Colon (tissue), 2 donors: ENCODE data around the gene CCDC188.

ENCODE experiments used
- FAIRE-seq: peaks from 2 replicates; lab custom pipeline; 2012; peaks lifted over from hg19 to GRCh38; lab: Jason Lieb, UNC
- donor health status: control.
- donor health status: control.

CCDC188 gene

DNA sequence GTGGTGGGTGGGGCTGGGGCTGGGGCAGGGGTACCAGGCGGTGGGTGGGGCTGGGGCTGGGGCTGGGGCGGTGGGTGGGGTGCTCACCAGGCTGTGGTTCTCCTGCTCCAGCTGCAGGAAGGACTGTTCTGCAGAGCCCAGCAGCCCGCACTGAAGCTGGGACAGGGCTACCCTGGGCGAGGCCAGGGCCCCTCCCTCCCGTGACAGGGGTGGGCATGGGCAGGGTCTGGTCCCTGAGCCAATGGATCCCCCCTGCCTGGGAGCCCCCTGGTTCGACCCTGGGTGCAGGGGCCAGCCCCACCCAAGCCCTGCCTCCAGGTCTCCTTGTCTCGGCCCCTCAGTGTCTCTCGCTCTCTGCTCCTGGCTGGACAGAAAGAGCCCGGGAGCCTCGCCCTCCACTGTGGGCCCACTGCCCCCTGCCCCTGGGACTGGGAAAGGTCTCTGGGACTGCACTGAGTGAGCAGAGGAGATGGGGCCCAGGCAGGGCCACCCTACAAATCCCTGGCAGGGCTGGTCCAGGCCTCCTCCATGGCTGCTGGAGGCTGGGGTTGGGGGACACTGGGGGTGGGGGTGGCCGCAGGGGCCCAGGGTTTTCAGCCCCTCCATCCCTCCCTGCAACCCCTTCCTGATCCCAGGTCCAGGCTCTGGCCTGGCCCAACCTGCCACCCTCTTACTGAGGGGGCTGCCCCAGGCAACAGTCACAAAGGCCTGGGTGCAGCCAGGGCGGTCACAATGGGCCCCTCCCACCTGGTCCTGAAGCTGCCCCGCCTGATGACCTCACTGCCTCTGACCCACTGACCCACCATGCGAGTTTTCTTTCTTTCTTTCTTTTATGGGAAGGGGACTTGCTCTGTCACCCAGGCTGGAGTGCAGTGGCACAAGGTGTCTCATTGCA, at the start of gene CCDC188:
CCDC188 (minus strand) TSS at position 675 of the 895 bp plus-strand sequence; CDS start at position 606, 69 bp downstream.
- FAIRE-seq = no peak

DNA sequence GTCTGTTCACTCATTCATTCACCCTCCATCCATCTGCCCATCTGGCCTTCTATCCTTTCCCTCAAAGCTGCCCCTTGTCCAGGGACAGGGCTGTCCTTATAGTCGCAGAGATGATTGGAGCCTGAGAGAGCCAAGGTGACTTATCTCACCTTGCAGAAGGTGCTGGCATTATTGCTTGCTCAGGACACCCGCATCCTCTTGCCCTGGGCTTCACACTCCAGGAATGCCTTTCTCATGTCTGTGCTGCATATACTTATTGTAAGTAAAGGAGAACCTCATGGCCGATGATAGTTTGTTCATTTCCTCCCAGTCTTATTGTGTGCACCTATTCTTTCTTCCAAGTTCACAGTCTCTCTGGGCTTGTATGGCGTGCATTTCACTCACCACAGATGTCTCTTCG, 49.1 kb upstream of the CCDC188 start:
- no peak for FAIRE-seq

DNA sequence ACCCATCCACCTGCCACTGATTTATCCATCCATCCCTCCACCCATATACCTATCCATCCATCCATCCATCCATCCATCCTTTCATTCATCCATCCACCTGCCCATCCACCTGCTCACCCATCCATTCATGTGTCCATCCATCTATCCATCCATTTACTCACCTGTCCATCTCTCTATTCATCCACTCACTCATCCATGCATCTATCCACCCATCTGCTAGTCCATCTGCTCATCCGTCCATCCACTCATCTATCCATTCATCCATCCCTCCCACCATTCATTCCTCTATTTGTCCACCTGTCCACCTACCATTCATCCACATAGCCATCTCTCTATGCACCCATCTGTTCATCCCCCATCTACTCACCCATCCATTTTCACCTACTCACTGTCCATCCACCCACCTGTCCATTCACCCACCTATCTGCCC, 48.6 kb upstream of the CCDC188 start:
- FAIRE-seq = no peak

DNA sequence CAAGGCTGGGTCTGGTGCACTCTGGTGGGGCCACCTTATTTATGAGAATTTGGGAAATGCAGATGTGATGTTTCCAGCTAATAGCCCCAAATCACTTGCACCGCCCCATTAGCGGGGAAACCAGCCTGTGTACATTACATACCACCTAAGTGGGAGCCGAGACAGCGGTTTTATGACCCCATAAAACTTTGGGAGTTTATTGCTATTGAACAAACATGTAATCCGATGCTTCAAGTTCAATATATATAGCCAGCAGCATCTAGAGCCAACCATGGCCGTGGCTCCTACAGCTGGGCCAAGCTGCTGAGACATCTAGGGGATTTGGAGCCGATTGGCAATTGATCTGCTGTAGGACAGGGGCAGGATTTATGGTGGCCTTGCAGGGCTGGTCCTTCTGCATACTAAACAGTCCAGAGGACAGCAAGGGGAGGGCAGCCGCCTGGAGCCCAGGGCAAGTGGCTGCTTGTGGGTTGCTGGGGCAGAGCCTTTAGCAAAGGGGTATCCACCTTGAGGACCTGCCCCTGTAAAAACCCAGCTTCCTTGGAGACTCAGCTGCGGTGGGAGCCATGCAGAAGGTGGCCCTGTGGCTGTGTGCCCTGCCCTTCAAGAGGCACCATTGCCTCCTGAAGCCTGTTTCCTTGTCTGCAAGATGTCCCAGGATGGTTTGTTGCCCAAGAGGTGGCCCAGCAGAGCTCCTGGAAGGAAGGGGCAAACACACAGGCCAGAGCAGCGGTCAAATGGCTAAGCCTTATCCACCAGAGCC, 47.9 kb upstream of the CCDC188 start:
- FAIRE-seq = no peak

DNA sequence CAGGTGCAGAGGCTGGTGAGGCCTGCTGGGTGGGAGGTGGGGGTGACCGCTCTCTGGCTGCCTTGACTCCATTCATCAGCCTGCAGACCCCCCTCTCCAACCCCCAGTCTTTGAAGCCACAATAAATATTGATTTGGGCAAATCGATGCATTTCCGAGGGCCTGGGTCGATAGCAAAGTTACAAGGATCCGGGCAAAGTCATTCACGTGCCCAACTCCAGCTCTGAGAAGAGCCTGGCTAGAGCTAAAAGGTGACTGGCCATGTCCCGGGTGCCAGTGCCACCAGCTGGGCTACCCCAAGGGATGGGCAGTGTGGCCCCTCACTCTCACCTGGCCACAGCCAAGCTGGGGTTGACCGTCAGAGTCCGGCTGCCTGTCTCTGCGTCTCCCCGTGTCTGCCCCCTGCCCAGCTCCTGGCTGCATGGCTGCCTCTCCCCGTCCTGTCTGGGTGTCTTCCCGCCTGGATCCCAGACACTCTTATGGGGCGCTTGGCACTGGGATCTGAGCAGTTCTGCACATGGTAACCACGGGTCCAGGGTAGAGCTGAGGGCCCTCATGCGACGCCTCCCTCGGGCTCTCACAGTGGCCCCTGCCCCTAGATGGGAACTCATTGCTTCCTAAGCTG, 46.7 kb upstream of the CCDC188 start:
- FAIRE-seq = no peak

DNA sequence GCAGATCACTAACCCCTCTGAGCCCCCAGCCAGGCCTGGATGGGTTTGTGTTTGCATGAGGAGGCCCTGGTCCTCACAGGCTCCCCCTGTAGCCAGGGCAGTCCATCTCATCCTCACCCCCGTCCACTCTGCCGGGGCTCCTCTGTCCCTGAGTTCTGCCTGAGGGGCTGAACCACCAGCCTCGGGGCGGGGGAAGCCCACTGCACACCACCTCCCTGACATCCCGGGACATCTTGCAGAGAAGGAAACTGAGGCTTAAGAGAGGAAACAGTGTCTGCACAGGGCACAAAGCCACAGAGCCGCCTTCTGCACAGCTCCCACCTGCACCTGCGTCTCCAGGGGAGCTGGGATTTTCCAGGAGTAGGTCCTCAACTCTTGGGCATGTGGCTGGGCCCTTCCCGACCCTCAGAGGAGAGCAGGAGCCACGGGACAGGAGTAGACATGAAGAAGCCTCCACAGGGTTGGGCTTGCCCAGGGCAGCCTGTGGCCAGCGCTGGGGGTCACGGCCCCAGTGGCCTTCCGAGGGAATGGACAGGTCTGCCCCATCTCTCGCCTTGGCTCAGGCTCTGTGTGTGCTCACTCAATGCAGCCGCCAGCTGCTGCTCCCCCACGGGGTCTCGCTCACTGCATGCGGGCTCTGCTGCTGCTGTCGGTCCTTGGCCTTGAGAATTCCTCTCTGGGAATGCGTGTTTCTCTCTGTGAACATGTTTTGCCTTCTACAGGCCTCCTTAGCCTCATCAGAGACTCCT, 45.4 kb upstream of the CCDC188 start:
- no peak for FAIRE-seq

DNA sequence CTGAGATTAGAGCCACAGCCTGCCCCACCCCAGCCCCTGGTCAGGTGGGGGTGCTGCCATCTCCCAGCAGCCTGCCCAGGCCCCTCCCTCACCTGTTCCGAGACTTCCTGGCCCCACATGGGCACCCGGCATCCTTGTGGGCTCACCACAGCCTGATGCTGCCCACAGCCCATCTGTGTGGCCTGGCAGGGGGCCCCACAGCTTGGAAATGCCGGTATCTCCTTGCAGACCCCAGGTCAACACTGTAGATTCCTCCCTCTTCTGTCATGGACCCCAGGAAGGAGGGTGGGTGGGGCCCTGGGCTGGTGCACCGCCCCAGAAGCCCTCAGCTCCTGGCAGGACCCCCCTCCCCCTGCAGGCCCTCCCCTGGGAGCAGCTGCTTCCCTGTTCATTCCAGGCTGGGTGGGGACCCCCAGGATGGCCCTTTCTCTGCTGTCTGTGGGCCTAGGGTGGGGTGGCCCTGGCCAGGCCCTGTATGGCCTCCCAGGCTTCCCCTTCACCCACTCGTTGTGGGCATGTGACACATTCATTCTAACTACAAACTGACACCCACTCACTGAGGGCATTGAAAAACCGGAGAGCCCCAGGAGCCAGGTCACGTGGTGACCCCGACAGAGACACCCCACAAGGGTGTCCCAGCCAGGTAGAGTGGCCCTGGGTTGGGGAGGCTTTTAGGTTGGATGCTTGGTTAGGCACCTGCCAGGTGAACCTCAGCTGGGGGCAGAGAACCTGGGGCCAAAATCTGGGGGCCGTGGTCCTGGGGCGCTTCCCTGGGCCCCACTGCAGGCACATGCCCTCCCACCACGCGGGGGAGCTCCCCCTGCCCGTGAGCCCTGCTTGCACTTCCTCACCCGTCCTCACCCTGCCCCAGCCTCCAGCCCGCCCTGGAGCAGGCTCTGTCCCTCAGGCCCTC, 44.1 kb upstream of the CCDC188 start:
- FAIRE-seq = no peak

DNA sequence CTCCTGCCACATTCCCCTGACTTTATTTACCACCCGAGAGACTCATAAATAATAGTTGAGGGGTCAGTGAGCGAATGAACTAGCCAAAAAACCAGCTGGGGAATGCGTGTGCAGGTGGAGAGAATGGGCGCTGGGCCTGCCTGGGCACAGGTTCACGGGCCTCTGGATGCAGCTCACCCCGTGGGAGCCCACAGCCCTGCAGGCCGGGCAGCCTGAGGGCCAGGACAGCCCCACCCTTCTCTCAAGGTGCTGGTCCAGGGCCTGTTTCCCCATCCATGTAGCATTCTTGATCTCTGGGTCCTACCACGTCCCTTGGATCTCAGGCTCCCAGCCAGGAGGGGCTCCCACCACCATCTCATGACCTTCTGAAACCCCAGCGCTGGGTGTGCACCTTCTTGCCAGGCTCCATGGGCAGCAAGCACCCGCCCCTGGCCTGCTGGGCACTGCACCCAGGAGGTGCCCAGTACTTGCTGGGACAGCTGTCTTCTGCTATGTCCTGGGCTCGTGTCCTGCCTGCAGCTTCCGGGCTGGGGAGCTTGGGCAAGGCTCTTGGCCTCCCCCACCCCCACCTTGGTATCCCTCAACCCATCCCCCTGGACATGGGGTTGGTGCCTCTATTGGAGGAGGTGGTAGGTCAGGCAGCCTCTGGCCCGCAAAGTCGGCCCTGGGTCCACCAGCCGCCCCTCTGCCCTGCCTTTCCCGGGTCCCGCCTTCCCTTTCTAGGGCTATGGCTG, 43.1 kb upstream of the CCDC188 start:
- no peak for FAIRE-seq

DNA sequence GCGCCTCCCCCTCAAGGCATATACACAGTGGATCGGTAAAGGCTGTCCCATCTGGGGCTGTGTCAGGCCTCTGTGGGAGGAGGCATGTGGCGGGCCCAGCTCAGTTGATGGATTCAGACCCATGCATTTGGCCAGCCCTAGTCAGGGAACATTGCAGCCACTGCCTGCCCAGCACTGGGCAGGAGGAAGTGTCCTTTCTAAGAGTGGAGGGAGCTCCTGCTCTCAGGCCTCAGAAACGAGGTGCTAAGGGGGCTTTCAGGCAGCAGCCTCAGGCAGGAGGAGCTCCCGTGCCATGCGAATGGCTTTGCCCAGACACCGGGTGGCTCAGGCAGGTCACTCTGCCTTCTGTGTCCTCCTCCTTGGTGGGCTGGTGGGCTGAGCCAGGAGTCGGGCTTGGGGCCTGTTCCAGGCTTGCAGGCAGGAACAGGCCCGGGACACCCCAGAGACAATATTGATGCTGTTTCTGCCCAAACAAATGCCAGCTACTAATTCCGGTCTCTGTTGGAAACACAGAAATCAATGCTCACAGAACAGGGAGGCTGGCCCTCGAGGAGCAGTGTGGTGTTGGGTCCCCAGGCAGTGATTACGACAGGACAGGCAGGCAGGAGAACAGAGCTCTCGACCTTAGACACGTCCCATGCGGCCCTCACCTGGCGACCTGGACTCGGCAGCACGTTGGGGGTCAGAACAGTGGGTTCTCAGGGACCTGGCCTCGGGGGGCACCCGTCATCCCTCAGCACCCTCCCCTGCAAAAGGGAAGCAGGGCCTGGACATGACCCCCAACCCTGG, 42.3 kb upstream of the CCDC188 start:
- no peak for FAIRE-seq

DNA sequence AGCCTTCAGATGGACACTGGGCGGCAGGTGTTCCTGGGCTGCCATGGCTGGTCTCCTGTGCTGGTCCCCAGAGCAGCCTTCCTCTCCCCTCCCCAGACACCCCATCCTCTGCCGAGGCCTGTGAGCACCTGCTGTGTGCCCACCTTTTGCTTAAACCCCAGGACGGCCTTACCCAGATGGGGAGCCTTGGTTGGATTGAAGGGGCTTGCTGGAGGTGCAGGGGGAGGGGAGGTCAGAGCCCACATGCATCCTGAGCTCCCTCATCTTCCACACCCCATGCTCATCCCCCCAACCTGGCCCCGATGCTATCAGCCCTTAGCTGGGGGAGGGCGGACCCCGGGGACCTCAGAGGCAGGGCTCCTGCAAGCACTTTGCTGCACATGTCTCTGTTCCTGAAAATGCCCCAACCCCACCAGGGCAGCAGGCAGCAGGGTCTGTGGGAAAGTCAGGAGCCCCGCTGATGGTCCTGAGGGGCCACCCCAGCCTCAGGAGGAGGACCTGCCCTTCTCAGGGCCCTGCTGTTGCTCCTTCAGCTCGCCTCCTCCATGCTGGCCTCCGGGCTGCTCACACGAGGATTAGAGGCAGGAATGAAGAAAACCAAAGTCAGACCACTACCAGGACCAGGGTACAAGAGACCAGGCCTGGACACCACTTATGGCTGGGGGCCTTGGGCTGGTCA, 41.6 kb upstream of the CCDC188 start:
- no peak for FAIRE-seq

DNA sequence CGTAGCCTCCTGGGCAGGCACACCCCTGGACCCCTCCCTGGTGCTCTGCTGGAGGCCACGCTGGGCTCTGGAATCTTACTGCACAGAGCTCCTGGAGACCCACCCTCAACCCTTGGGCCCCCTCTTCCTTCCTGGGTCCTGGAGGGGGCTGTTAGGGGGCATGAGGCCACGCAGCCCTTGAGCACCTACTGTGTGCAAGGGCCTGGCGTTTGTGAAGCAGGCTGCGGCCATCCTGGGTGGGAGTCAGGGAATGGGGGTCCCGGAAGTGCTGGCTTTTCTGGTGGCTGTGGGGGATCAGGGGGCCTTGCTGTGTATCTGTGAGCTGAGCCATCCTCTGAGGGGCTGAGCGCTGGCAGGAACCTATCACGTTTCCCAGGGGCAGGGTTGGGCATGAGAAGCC, 40.9 kb upstream of the CCDC188 start:
- FAIRE-seq = no peak

DNA sequence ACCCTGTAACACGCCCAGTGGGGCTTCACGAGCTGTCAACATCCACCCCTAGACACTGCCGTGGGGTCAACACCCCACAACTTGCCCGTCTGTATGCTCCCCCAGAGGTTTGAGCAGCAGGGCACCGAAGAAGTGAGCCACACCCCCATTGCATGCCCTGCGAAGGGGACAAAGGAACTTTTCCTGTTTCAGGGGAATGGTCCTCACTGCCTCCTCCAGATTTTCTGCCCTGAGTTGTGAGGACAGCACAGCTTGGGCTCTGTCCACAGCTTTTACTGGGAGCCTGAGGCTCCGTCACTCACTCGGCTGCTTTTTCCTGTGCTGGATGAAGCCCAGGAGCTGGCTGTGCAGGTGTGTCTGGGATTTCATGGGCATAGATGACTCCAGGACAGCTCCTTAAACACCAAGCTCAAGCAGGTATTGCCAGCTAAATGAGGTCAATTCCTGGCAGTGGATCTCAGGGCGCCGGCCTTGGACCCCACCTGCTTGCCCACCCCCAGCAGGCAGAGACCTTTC, 40.2 kb upstream of the CCDC188 start:
- no peak for FAIRE-seq

DNA sequence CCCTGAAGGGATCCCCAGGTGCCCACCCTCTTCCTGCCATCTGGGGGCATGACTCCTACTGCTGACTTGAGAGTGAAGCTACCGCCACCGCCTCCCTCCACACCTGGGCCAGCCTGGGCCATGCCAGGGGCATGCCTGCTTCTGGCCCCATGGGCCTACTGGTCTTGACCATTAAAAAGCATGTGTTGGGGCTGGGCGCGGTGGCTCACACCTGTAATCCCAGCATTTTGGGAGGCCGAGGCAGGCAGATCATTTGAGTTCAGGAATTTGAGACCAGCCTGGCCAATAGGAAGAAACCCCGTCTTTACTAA, 37.7 kb upstream of the CCDC188 start:
- no peak for FAIRE-seq

DNA sequence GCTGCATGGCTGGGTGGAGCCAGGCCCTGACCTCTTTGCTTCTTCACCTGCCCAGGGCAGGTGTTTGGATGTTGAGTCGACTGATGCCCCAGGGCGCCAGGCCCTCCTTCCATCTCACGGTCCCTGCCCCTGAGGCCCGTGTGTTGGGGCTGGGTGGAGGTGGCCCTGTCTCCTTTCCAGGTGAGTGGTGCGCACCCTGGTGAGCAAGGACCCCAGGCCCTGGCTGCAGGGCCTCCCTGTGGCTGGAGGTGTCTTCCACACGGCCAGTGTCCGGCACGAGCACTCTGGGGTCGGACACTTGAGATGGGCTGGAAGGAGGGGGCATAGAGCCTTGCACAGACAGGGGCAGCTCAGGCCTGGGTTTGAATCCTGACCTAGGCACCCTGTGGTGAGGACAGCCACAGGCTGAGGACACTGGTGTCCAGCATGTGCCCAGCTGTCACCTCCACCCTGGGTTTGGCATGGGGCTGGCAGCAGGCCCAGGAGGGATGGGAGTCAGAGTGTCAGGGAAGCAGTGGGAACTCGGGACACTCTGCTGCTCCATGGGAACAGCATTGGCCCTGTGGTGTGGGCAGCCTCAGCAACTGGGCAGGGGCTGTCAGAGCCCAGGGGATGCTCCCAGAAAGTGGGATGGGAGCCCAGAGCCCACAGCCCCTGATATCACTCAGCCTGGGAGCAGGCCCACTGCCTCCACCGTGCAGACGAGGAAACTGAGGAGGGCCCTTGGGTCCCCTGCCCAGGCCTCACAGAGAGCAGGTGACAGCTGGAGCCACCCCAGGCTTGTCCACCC, 37.1 kb upstream of the CCDC188 start:
- FAIRE-seq = no peak

DNA sequence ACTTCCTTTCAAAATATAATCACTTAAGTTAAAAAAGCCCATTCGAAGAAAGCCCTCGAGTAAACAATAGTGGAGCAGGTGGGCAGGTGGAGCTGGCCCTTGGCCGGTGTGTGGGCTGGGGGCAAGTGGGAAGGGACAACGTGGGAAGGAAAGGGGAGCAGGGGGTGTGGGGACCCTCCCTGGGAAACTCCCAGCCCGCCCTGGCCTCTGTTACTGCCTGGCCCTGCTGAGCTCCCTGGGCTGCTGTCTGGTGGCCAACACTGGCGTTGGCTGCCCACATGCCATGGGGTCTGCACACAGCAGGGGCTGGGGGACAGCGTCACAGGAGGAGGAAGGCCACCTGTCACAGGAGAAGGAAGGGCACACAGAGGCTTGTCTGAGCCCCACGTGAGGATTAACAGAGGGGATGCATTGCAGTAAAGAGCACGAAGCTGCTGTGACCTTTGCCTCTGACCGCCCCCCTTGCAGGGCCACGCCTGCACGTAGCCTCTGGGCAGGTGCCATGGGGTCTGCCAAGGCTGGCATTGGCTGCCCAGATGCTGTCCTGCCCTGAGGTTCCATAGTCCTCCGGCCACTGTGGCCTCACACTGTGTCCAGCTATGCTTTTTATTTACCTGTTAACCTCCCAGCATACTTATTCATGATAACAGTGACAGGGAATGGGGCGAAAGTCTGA, 36.2 kb upstream of the CCDC188 start:
- FAIRE-seq = no peak

DNA sequence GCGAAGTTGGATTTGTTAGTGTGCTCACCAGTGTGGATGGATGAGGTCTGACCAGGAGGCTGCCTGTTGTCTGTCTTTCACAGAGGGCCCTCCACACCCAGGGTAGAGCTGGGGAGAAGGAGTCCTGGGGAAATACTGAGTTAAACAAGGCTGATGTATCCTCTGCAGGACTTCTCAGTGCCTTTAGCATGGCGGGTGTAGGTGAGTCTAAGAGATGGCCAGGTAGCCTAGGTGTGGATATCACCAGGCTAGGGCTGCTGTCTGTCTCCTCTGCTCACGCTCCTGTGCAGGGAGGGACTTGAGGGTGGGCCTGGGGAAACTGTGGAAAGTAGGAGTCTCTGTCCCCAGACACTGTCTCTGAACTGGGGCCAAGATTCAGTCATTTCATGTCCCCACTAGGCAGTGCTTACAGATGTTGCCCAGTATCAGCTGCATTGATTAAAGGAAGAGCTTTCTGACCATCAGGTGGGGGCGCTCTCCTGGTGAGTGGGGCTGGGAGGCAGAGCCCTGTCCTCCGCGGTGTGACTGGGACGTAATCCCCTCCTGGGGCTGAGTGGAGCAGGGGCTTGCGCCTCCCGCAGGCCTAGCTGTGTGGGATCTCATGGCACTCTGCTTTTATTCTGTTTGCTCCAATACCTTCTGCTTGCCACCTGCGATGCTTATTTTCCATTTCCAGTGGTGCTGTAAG, 35.5 kb upstream of the CCDC188 start:
- FAIRE-seq = no peak

DNA sequence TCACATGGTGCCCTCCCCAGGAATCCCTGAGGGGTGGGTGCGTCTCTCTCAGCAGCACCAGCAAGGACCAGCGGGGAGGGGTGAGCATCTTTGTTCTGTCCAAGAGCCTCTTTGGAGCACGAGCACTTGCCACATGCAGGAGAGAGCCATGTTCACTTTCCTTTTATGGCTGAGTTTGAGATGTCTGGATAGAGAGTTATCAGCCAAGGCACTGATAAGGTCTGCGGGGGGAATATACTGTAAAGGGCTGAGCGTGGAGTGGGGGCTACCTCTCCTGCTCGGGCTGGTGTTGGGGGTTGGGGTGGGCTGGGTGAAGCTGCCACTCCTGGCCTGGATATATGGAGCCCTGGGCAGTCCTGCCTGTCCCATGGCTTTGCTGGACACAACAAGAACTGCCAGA, 34.9 kb upstream of the CCDC188 start:
- FAIRE-seq = no peak
